HEK293 (cell line): Measurements from ENCODE around the gene CA10.

ENCODE experiments used
- CTCF ChIA-PET: fragments of 350-600 bp; formaldehyde crosslinking; extraction: SDS; loops from one replicate; lab custom pipeline; 2021; ENCODE audit warnings: antibody characterized with exemption; lab: Yijun Ruan, JAX
- POLR2A ChIA-PET: fragments of 300-600 bp; formaldehyde crosslinking; extraction: SDS; loops from one replicate; lab custom pipeline; 2020; ENCODE audit warnings: antibody characterized with exemption, inconsistent platforms; lab: Yijun Ruan, JAX
- H3K27ac ChIP-seq: fragments of 200-500 bp; sonication (Bioruptor generic); 2 replicates; pipeline ENCODE4 v1.5.1; 2014; ENCODE audit warnings: low read depth, low read length, control low read depth, inconsistent platforms; ENCODE audit errors: extremely low read depth
- H3K36me3 ChIP-seq, 2 experiments: fragments of 200-500 bp in 1 of 2; sonication (Bioruptor generic) in 1 of 2; 1 replicate in 1 of 2; 2 replicates in 1 of 2; pipeline ENCODE4 v1.5.1; 2014 to 2017; ENCODE audit warnings: inconsistent platforms in 2 of 2, low read length in 2 of 2; ENCODE audit not compliant: control insufficient read depth in 2 of 2, insufficient read depth in 1 of 2
- H3K4me1 ChIP-seq: fragments of 200-500 bp; sonication (Bioruptor generic); 2 replicates; pipeline ENCODE4 v1.5.1; 2014; ENCODE audit warnings: mild to moderate bottlenecking, low read length, inconsistent platforms; ENCODE audit not compliant: control insufficient read depth, insufficient read depth
- H3K4me3 ChIP-seq: 2 replicates; pipeline ENCODE4 v1.5.1; 2011; ENCODE audit warnings: low read depth, mild to moderate bottlenecking, control low read depth, low read length, moderate library complexity
- H3K9me3 ChIP-seq: fragments of 200-500 bp; sonication (Bioruptor generic); 2 replicates; pipeline ENCODE4 v1.5.1; 2014; ENCODE audit warnings: low read depth, low read length, inconsistent platforms; ENCODE audit not compliant: control insufficient read depth, insufficient read depth
- BCL6B ChIP-seq: fragments of 450-650 bp; formaldehyde crosslinking; IDR thresholded peaks from 2 replicates; pipeline ENCODE4 v1.5.1; 2017; ENCODE audit warnings: missing biosample characterization, missing genetic modification characterization
- GLIS1 ChIP-seq: fragments of 450-650 bp; formaldehyde crosslinking; IDR thresholded peaks from 2 replicates; pipeline ENCODE4 v1.5.1; 2016; ENCODE audit warnings: missing biosample characterization, missing genetic modification characterization
- HOXA7 ChIP-seq: sonication (generic); formaldehyde crosslinking; IDR thresholded peaks from 2 replicates; pipeline ENCODE4 v1.8.1; 2022; ENCODE audit warnings: missing genetic modification reagents, borderline replicate concordance
- KLF1 ChIP-seq: fragments of 450-650 bp; formaldehyde crosslinking; IDR thresholded peaks from 2 replicates; pipeline ENCODE4 v1.5.1; 2016; ENCODE audit warnings: missing biosample characterization, missing genetic modification characterization
- PRDM10 ChIP-seq: fragments of 450-650 bp; formaldehyde crosslinking; IDR thresholded peaks from 2 replicates; pipeline ENCODE4 v1.5.1; 2016; ENCODE audit warnings: missing biosample characterization, missing genetic modification characterization
- SALL2 ChIP-seq: fragments of 450-650 bp; formaldehyde crosslinking; IDR thresholded peaks from 2 replicates; pipeline ENCODE4 v1.5.0; 2017; ENCODE audit warnings: missing biosample characterization, mild to moderate bottlenecking, missing genetic modification characterization, borderline replicate concordance
- SETDB1 ChIP-seq: IDR thresholded peaks from one replicate; pipeline ENCODE4 v1.6.1; 2017; ENCODE audit warnings: mild to moderate bottlenecking, low read length, moderate library complexity, mixed read lengths; ENCODE audit not compliant: insufficient read length
- ZBTB11 ChIP-seq: fragments of 450-650 bp; formaldehyde crosslinking; conservative IDR thresholded peaks from 2 replicates; pipeline ENCODE4 v1.5.1; 2016; ENCODE audit warnings: low read depth, missing biosample characterization, missing genetic modification characterization
- ZNF175 ChIP-seq: fragments of 450-650 bp; formaldehyde crosslinking; IDR thresholded peaks from 2 replicates; pipeline ENCODE4 v1.5.1; 2016; ENCODE audit warnings: missing biosample characterization, missing genetic modification characterization
- ZNF274 ChIP-seq, 2 experiments: fragments of 200-500 bp in 1 of 2; fragments of 450-650 bp in 1 of 2; sonication (Bioruptor generic) in 1 of 2; formaldehyde crosslinking in 1 of 2; IDR thresholded peaks; 2 replicates each; pipeline versions ENCODE4 v1.5.1 to v1.6.1; 2014 to 2016; ENCODE audit warnings: borderline replicate concordance in 1 of 2, inconsistent platforms in 1 of 2, low read length in 1 of 2, missing biosample characterization in 1 of 2, missing genetic modification characterization in 1 of 2
- ZNF366 ChIP-seq: fragments of 450-650 bp; formaldehyde crosslinking; conservative IDR thresholded peaks from 2 replicates; pipeline ENCODE4 v1.5.1; 2016; ENCODE audit warnings: missing biosample characterization, missing genetic modification characterization
- ZNF48 ChIP-seq: fragments of 450-650 bp; formaldehyde crosslinking; IDR thresholded peaks from 2 replicates; pipeline ENCODE4 v1.5.1; 2016; ENCODE audit warnings: missing biosample characterization, missing genetic modification characterization
- ZNF501 ChIP-seq: fragments of 450-650 bp; formaldehyde crosslinking; IDR thresholded peaks from 2 replicates; pipeline ENCODE4 v1.5.1; 2016; ENCODE audit warnings: missing biosample characterization, missing genetic modification characterization
- ZNF621 ChIP-seq: fragments of 450-650 bp; formaldehyde crosslinking; IDR thresholded peaks from 2 replicates; pipeline ENCODE4 v1.5.1; 2017; ENCODE audit warnings: missing biosample characterization, missing genetic modification characterization
- ZNF660 ChIP-seq: fragments of 450-650 bp; IDR thresholded peaks from 2 replicates; pipeline ENCODE4 v1.5.1; 2018; ENCODE audit warnings: missing biosample characterization, mild to moderate bottlenecking, missing genetic modification characterization
- ZNF76 ChIP-seq: fragments of 450-650 bp; formaldehyde crosslinking; IDR thresholded peaks from 2 replicates; pipeline ENCODE4; 2016; ENCODE audit warnings: low read depth, missing biosample characterization, missing genetic modification characterization, borderline replicate concordance
- ZSCAN18 ChIP-seq: fragments of 450-650 bp; formaldehyde crosslinking; IDR thresholded peaks from 2 replicates; pipeline ENCODE4 v1.5.1; 2016; ENCODE audit warnings: missing biosample characterization, missing genetic modification characterization
- ZSCAN30 ChIP-seq: fragments of 450-650 bp; IDR thresholded peaks from 2 replicates; pipeline ENCODE4 v1.5.1; 2018; ENCODE audit warnings: missing biosample characterization, mild to moderate bottlenecking, missing genetic modification characterization, moderate library complexity
- TF ChIP-seq, protein P1 (sequence below): fragments of 450-650 bp; formaldehyde crosslinking; IDR thresholded peaks from 2 replicates; pipeline ENCODE4 v1.5.1; 2016; ENCODE audit warnings: missing biosample characterization, missing genetic modification characterization

CA10 gene

DNA sequence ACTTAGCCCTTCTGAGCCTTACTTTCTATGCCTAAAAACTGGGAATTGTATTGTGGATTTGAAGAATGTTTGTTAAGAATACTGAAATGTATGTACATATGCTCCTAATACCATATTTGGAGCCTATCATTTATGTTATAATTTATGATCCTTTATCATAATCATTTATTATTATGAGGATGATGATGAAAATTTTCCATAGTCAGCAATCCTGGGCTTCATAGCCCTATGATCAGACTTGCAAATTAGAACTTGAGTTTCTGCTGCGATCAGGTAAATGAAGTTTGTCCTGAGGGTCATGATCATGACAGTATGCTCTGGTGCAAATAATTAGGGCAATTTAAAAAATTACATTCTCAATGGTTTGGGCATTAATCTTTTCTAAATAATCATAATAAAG is 147.4 kb downstream of the CA10 start:
- no peak for TF ChIP-seq ZSCAN30 (tag by site-specific recombination)
- no peak for TF ChIP-seq ZNF76
- no peak for TF ChIP-seq ZNF621

DNA sequence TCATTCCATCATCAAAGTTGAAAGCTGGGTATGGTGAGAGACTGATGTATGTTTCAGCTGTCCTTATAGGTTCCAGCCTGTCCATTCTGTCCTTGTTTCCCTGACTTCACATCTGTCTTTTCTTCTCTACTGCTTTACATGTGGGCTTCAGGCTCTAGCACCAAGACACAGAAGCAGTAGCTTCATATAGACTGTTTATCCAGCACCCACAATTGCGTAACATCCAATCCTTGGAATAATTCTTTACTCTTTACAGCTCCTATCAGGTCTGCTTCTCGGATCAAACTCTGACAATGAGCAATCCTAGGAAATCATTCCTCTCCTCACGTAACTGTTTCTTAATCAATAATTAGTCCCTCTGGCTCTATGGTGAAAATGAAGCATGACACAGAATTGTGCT is 158.9 kb downstream of the CA10 start:
- Histone ChIP-seq H3K4me3 (no peak overlapping the region), H3K9me3 (no peaks in the 10 kb centered on the region), H3K27ac (no peak overlapping the region), H3K4me1 (no peaks in the 10 kb centered on the region), H3K36me3 (no peaks in the 10 kb centered on the region)
- ChIA-PET POLR2A (no interaction called here), CTCF (no interaction called here)
- TF ChIP-seq SETDB1 = no peak
- TF ChIP-seq GLIS1 (tag by site-specific recombination) = no peak

More for the DNA sequence above, 147.4 kb downstream of the CA10 start:
- H3K27ac ChIP-seq = no peak overlapping the region
- H3K4me3 ChIP-seq = no peak overlapping the region
- POLR2A ChIA-PET = no interaction called here
- H3K9me3 ChIP-seq = no peaks in the 10 kb centered on the region
- no peaks in the 10 kb centered on the region for H3K4me1 ChIP-seq
- CTCF ChIA-PET = no interaction called here
- H3K36me3 ChIP-seq = no peaks in the 10 kb centered on the region

DNA sequence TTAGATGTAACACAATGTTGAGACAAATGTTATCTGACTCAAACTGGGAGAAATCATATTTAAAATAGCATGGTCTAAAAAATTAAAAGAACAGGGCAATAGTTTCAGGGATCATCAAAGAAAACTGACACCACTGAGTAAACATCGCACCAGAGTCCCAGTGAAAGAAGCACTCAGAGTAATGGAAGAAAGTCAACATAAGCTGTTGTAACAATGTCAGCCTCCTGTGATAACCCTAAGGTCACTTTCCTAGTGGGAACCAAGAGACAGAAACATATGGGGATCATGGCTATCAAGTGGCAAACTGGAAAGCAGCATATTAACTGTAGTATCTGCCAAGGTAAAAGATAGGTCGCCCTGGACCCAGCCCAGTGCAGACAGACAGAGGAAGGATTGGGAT is 160.8 kb downstream of the CA10 start:
- no peak overlapping the region for H3K27ac ChIP-seq
- POLR2A ChIA-PET = no interaction called here
- CTCF ChIA-PET = no interaction called here
- no peaks in the 10 kb centered on the region for H3K9me3 ChIP-seq
- H3K4me1 ChIP-seq = no peaks in the 10 kb centered on the region
- no peaks in the 10 kb centered on the region for H3K36me3 ChIP-seq
- H3K4me3 ChIP-seq = no peak overlapping the region
- TF ChIP-seq ZNF366 (tag by site-specific recombination) = no peak
- no peak for TF ChIP-seq ZSCAN18
- no peak for TF ChIP-seq ZNF501 (tag by site-specific recombination)
- TF ChIP-seq ZBTB11 (tag by site-specific recombination) = no peak
- no peak for TF ChIP-seq HOXA7 (CRISPR knock-in tag)
- no peak for TF ChIP-seq ZNF175
- TF ChIP-seq BCL6B (tag by site-specific recombination) = no peak
- no peak for TF ChIP-seq PRDM10
- TF ChIP-seq KLF1 = no peak
- TF ChIP-seq ZNF660 = no peak
- TF ChIP-seq SALL2 (tag by site-specific recombination) = no peak
- no peak for TF ChIP-seq ZNF48 (tag by site-specific recombination)
- no peak for TF ChIP-seq ZNF274 (IDR thresholded peaks at IDR 0.05; ENCODE audit: low read length)
- no peak for TF ChIP-seq ZNF274 (tag by site-specific recombination; IDR thresholded peaks at IDR 0.05; ENCODE audit: borderline replicate concordance)
- TF ChIP-seq, protein P1, sequence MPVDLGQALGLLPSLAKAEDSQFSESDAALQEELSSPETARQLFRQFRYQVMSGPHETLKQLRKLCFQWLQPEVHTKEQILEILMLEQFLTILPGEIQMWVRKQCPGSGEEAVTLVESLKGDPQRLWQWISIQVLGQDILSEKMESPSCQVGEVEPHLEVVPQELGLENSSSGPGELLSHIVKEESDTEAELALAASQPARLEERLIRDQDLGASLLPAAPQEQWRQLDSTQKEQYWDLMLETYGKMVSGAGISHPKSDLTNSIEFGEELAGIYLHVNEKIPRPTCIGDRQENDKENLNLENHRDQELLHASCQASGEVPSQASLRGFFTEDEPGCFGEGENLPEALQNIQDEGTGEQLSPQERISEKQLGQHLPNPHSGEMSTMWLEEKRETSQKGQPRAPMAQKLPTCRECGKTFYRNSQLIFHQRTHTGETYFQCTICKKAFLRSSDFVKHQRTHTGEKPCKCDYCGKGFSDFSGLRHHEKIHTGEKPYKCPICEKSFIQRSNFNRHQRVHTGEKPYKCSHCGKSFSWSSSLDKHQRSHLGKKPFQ (tag by site-specific recombination) = no peak
